NT2/D1 (cell line): ENCODE measurements around the gene GIPC2.

Experiments used
- SUZ12 ChIP-seq: IDR thresholded peaks from 2 replicates; pipeline ENCODE4 v1.6.1; 2011; ENCODE audit not compliant: insufficient read length, insufficient read depth; ENCODE audit errors: extremely low read depth
- ZNF274 ChIP-seq: IDR thresholded peaks from 2 replicates; pipeline ENCODE4 v1.6.1; 2011; ENCODE audit warnings: mild to moderate bottlenecking, low read depth, low read length

DNA sequence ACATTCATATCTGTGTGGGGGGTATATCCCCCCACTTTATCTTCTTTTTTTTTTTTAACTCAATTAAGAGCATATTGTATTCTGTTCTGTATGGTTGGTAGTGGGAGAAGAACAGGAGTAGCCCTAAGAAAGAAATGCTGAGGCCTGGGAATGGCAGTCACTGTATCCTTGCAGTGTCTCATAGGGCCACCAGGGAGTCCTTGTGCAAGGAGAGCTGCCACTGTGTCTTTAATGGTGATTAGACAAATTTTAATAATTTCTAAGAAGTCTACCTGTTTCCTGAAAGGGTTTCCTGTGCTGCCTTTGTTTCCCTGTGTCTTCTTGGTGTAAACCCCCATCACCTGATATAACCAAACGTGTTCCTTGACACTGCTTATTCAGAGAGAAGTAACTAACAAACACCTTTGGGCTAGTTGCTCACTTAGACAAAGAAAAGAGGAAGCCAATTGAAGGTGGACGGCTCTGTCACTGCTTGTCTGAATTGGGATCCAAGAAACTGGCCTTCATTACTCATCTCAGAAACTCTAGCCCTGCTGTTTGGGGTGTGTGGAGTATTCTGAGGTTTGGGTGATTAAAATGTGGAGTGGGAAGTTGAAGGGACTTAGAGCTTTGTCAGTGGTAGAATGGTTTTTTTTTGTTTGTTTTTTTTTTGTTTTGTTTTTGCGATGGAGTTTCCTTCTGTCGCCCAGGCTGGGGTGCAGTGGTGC lies 15.2 kb downstream of the GIPC2 start:
- TF ChIP-seq ZNF274 (no peak), SUZ12 (no peak)
